HEK293 (cell line): Measurements from ENCODE around the gene TDRD5.

Experiments
- CTCF ChIA-PET: fragments of 350-600 bp; formaldehyde crosslinking; extraction: SDS; loops from one replicate; lab custom pipeline; 2021; ENCODE audit warnings: antibody characterized with exemption; lab: Yijun Ruan, JAX
- POLR2A ChIA-PET: fragments of 300-600 bp; formaldehyde crosslinking; extraction: SDS; loops from one replicate; lab custom pipeline; 2020; ENCODE audit warnings: antibody characterized with exemption, inconsistent platforms; lab: Yijun Ruan, JAX
- H3K27ac ChIP-seq: fragments of 200-500 bp; sonication (Bioruptor generic); 2 replicates; pipeline ENCODE4 v1.5.1; 2014; ENCODE audit warnings: low read depth, low read length, control low read depth, inconsistent platforms; ENCODE audit errors: extremely low read depth
- H3K36me3 ChIP-seq, 2 experiments: fragments of 200-500 bp in 1 of 2; sonication (Bioruptor generic) in 1 of 2; 1 replicate in 1 of 2; 2 replicates in 1 of 2; pipeline ENCODE4 v1.5.1; 2014 to 2017; ENCODE audit warnings: inconsistent platforms in 2 of 2, low read length in 2 of 2; ENCODE audit not compliant: control insufficient read depth in 2 of 2, insufficient read depth in 1 of 2
- H3K4me1 ChIP-seq: fragments of 200-500 bp; sonication (Bioruptor generic); 2 replicates; pipeline ENCODE4 v1.5.1; 2014; ENCODE audit warnings: mild to moderate bottlenecking, low read length, inconsistent platforms; ENCODE audit not compliant: control insufficient read depth, insufficient read depth
- H3K4me3 ChIP-seq: 2 replicates; pipeline ENCODE4 v1.5.1; 2011; ENCODE audit warnings: low read depth, mild to moderate bottlenecking, control low read depth, low read length, moderate library complexity
- H3K9me3 ChIP-seq: fragments of 200-500 bp; sonication (Bioruptor generic); 2 replicates; pipeline ENCODE4 v1.5.1; 2014; ENCODE audit warnings: low read depth, low read length, inconsistent platforms; ENCODE audit not compliant: control insufficient read depth, insufficient read depth
- OSR2 ChIP-seq: fragments of 450-650 bp; formaldehyde crosslinking; IDR thresholded peaks from 2 replicates; pipeline ENCODE4 v1.5.1; 2016; ENCODE audit warnings: missing biosample characterization, missing genetic modification characterization
- SP7 ChIP-seq: fragments of 450-650 bp; formaldehyde crosslinking; IDR thresholded peaks from 2 replicates; pipeline ENCODE4 v1.5.1; 2016; ENCODE audit warnings: missing biosample characterization, missing genetic modification characterization
- YY2 ChIP-seq: fragments of 450-650 bp; formaldehyde crosslinking; IDR thresholded peaks from 2 replicates; pipeline ENCODE4 v1.5.1; 2016; ENCODE audit warnings: missing biosample characterization, missing genetic modification characterization
- ZBTB48 ChIP-seq: fragments of 450-650 bp; formaldehyde crosslinking; IDR thresholded peaks from 2 replicates; pipeline ENCODE4 v1.5.1; 2016; ENCODE audit warnings: missing biosample characterization, missing genetic modification characterization
- ZBTB7A ChIP-seq: fragments of 450-650 bp; formaldehyde crosslinking; IDR thresholded peaks from 2 replicates; pipeline ENCODE4 v1.5.1; 2016; ENCODE audit warnings: low read depth, missing biosample characterization, missing genetic modification characterization
- ZEB2 ChIP-seq: fragments of 450-650 bp; formaldehyde crosslinking; IDR thresholded peaks from 2 replicates; pipeline ENCODE4 v1.5.1; 2016; ENCODE audit warnings: missing biosample characterization, missing genetic modification characterization
- ZNF138 ChIP-seq: fragments of 450-650 bp; formaldehyde crosslinking; IDR thresholded peaks from 2 replicates; pipeline ENCODE4 v1.5.1; 2016; ENCODE audit warnings: missing biosample characterization, missing genetic modification characterization, borderline replicate concordance
- ZNF140 ChIP-seq: fragments of 450-650 bp; formaldehyde crosslinking; IDR thresholded peaks from 2 replicates; pipeline ENCODE4 v1.5.1; 2016; ENCODE audit warnings: missing biosample characterization, missing genetic modification characterization
- ZNF248 ChIP-seq: fragments of 450-650 bp; formaldehyde crosslinking; IDR thresholded peaks from 2 replicates; pipeline ENCODE4 v1.5.1; 2017; ENCODE audit warnings: missing biosample characterization, missing genetic modification characterization
- ZNF324 ChIP-seq: fragments of 450-650 bp; formaldehyde crosslinking; IDR thresholded peaks from 2 replicates; pipeline ENCODE4 v1.5.1; 2016; ENCODE audit warnings: missing biosample characterization, missing genetic modification characterization
- ZNF548 ChIP-seq: fragments of 450-650 bp; formaldehyde crosslinking; IDR thresholded peaks from 2 replicates; pipeline ENCODE4 v1.5.1; 2016; ENCODE audit warnings: missing biosample characterization, missing genetic modification characterization
- ZNF561 ChIP-seq: fragments of 450-650 bp; IDR thresholded peaks from 2 replicates; pipeline ENCODE4 v1.5.1; 2018; ENCODE audit warnings: missing biosample characterization, missing genetic modification characterization, borderline replicate concordance
- ZNF624 ChIP-seq: fragments of 450-650 bp; formaldehyde crosslinking; IDR thresholded peaks from 2 replicates; pipeline ENCODE4 v1.5.1; 2017; ENCODE audit warnings: missing biosample characterization, missing genetic modification characterization
- ZNF660 ChIP-seq: fragments of 450-650 bp; IDR thresholded peaks from 2 replicates; pipeline ENCODE4 v1.5.1; 2018; ENCODE audit warnings: missing biosample characterization, mild to moderate bottlenecking, missing genetic modification characterization
- ZSCAN4 ChIP-seq: fragments of 450-650 bp; formaldehyde crosslinking; IDR thresholded peaks from 2 replicates; pipeline ENCODE4 v1.5.1; 2017; ENCODE audit warnings: missing biosample characterization, missing genetic modification characterization
- TF ChIP-seq, protein P1 (sequence below): fragments of 450-650 bp; formaldehyde crosslinking; IDR thresholded peaks from 2 replicates; pipeline ENCODE4 v1.5.1; 2017; ENCODE audit warnings: missing biosample characterization, missing genetic modification characterization
- TF ChIP-seq, protein P2 (sequence below): fragments of 450-650 bp; formaldehyde crosslinking; IDR thresholded peaks from 2 replicates; pipeline ENCODE4 v1.5.1; 2016; ENCODE audit warnings: missing biosample characterization, missing genetic modification characterization
- TF ChIP-seq, protein P3 (sequence below): fragments of 450-650 bp; formaldehyde crosslinking; IDR thresholded peaks from 2 replicates; pipeline ENCODE4 v1.5.1; 2016; ENCODE audit warnings: missing biosample characterization, missing genetic modification characterization

The TDRD5 gene, protein sequence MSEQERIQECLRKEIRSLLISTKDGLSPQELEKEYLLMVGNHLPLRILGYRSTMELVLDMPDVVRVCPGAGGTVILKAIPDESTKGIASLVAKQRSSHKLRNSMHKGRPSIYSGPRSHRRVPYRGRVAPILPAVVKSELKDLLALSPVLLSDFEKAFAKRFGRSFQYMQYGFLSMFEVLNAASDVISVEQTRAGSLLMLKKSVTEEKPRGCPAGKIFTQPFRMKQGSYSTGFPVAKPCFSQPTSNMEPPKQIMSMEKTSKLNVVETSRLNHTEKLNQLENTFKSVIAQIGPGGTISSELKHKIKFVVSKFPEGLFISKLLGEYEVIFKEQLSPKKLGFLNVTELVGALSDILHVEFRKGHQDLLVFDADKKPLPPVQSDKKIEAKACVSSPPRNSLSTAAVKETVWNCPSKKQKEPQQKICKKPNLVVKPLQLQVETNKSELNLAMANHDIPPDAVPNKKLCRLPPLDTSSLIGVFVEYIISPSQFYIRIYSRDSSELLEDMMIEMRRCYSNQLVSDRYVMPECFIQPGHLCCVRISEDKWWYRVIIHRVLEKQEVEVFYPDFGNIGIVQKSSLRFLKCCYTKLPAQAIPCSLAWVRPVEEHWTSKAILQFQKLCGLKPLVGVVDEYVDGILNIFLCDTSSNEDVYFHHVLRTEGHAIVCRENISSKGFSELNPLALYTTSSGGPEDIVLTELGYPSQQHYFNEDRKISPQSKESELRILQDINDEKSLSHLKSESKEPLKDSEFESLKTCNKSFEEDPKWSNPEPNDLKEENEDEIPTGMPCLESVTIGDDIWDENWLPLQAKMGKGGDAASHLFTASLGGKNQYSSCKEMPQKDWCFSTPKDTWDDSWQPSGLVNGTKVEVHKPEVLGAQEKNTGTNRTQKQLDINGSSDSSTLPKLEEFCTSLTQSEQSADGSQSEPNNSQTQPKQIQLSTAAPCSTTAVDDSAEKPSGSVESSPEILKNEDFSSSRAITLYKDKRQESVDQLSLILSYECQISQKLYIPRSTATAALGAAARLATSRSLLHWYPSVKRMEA

DNA sequence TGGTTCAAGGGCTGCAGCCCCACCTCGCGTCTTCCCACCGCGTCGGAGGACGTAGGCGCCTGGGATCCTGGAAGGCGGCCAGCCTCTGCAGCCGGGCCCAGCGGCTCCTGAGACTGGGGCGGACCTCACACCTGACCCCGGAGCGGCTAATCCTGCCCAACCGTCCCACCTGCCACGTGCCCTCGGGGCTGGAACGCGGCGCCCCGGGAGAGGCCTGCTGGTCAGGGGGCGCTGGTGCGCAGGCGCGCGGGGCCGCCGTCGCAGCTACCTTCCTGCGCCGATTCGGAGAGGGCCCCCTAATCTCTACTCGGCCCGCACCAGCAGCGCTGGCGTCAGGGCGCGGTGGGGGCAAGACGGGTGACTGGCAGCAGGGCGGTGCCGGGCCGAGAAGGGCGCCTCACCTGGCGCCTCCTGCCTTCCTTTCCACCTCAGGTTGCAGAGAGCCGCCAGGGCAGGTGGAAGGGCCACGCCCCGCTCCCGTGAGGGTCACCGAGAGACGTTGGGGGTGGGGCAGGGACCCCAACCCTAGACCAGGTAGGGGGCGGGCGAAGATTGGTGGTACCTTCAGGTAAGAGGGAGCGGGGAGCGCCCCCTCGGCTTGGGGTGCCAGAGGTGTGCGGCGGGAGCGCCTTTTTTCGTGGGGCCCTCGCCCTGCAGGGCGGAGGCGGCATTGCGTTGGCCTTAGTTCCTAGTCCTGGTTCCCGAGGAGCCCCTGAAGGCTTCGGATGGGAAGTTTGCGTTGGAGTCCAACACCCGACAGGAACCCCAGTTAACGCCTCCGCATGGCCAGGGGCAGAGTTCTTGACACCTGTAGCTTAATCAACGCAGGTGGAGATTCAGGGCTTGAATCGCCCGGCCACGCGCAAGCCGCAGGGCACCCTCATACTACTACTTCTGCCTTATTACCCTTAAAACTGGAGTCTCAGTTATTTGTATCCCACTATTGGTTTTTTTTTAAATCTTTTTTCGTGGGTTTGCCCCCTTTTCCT lies at the start of gene TDRD5:
TSS of gene TDRD5 (plus strand) at position 241 of the 989 bp plus-strand sequence. CDS start 784 bp downstream, outside the sequence.
- Histone ChIP-seq H3K27ac (no peak within 1 kb of the TSS), H3K4me3 (no peak within 1 kb of the TSS), H3K9me3 (no peaks in the 10 kb centered on the region), H3K4me1 (no peaks in the 10 kb centered on the region), H3K36me3 (no peaks in the 10 kb centered on the region)
- TF ChIP-seq ZNF248 (tag by site-specific recombination): no peak
- TF ChIP-seq ZNF324 (tag by site-specific recombination): no peak
- no peak for TF ChIP-seq ZSCAN4 (tag by site-specific recombination)
- no peak for TF ChIP-seq OSR2
- no peak for TF ChIP-seq ZBTB7A (tag by site-specific recombination)
- TF ChIP-seq, protein P1, sequence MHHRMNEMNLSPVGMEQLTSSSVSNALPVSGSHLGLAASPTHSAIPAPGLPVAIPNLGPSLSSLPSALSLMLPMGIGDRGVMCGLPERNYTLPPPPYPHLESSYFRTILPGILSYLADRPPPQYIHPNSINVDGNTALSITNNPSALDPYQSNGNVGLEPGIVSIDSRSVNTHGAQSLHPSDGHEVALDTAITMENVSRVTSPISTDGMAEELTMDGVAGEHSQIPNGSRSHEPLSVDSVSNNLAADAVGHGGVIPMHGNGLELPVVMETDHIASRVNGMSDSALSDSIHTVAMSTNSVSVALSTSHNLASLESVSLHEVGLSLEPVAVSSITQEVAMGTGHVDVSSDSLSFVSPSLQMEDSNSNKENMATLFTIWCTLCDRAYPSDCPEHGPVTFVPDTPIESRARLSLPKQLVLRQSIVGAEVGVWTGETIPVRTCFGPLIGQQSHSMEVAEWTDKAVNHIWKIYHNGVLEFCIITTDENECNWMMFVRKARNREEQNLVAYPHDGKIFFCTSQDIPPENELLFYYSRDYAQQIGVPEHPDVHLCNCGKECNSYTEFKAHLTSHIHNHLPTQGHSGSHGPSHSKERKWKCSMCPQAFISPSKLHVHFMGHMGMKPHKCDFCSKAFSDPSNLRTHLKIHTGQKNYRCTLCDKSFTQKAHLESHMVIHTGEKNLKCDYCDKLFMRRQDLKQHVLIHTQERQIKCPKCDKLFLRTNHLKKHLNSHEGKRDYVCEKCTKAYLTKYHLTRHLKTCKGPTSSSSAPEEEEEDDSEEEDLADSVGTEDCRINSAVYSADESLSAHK (tag by site-specific recombination): no peak
- TF ChIP-seq ZNF660 (tag by site-specific recombination): no peak
- CTCF ChIA-PET: no interaction called here
- POLR2A ChIA-PET: no interaction called here

- H3K4me3 ChIP-seq: no peak overlapping the region
- H3K27ac ChIP-seq: no peak overlapping the region
- ChIA-PET POLR2A (no interaction called here), CTCF (interaction anchor here (0.6 kb wide), 1 partner anchor 1012 kb away, joined by 5 read pairs; no protein-coding TSS in a partner anchor)
- no peaks in the 10 kb centered on the region for H3K4me1 ChIP-seq
- TF ChIP-seq ZNF561 (tag by site-specific recombination): no peak
- TF ChIP-seq ZNF548 (tag by site-specific recombination): no peak
- no peak for TF ChIP-seq ZNF140 (tag by site-specific recombination)
- no peak for TF ChIP-seq ZNF138 (tag by site-specific recombination)
- TF ChIP-seq, protein P2, sequence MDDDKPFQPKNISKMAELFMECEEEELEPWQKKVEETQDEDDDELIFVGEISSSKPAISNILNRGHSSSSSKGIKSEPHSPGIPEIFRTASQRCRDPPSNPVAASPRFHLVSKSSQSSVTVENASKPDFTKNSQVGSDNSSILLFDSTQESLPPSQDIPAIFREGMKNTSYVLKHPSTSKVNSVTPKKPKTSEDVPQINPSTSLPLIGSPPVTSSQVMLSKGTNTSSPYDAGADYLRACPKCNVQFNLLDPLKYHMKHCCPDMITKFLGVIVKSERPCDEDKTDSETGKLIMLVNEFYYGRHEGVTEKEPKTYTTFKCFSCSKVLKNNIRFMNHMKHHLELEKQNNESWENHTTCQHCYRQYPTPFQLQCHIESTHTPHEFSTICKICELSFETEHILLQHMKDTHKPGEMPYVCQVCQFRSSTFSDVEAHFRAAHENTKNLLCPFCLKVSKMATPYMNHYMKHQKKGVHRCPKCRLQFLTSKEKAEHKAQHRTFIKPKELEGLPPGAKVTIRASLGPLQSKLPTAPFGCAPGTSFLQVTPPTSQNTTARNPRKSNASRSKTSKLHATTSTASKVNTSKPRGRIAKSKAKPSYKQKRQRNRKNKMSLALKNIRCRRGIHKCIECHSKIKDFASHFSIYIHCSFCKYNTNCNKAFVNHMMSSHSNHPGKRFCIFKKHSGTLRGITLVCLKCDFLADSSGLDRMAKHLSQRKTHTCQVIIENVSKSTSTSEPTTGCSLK (tag by site-specific recombination): no peak
- TF ChIP-seq SP7: no peak
- no peak for TF ChIP-seq ZEB2 (tag by site-specific recombination)
- TF ChIP-seq, protein P3, sequence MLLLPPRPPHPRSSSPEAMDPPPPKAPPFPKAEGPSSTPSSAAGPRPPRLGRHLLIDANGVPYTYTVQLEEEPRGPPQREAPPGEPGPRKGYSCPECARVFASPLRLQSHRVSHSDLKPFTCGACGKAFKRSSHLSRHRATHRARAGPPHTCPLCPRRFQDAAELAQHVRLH: no peak
- no peak for TF ChIP-seq YY2 (tag by site-specific recombination)
- TF ChIP-seq ZNF624: no peak
- TF ChIP-seq ZBTB48 (tag by site-specific recombination): no peak
- H3K9me3 ChIP-seq: no peaks in the 10 kb centered on the region
- no peaks in the 10 kb centered on the region for H3K36me3 ChIP-seq
Observed at GRCh38 chr1:179545321-179545720, 46.3 kb upstream of the TDRD5 start.
